T-helper 1 cell treated with Interleukin-12 subunit alpha and Interleukin-12 subunit beta and Interleukin-4 antibody, amounts not matched to agents 30 ng/mL and 1 ng/mL, for 36 hours (primary cell): ENCODE results near the gene HOMEZ. TPM values are rescaled to one million over a fixed set of nuclear protein-coding genes. Genes with fewer than 3 reads are reported as not detected.

Experiments used
- intact Hi-C: fragments of 100-400 bp; cut with micrococcal nuclease; formaldehyde crosslinking; loops from one replicate; pipeline ENCODE4 v1.15.1; 2024
- total RNA-seq: library from RNA; stranded (reverse); gene quantifications from 2 replicates; pipeline ENCODE4 v1.2.3, GENCODE V29; 2022

Gene HOMEZ
- total RNA-seq, 1 donor from 2014 or later: 13.6 TPM

- intact Hi-C loops: loop anchor here (10.0 kb wide), 2 partner anchors 754 to 836 kb away; partner anchors contain the start of genes EMC9, PSME2 and RNF31
Measured at GRCh38 chr14:23308721-23309445, 23.0 kb upstream of the HOMEZ start.

- intact Hi-C loops: loop anchor here (10.0 kb wide), 2 partner anchors 753 to 837 kb away; partner anchors contain the start of genes EMC9, PSME2 and RNF31
Measured at GRCh38 chr14:23307687-23308644, 22.0 kb upstream of the HOMEZ start.

- intact Hi-C loops: loop anchor here (10.0 kb wide), 2 partner anchors 752 to 838 kb away; partner anchors contain the start of genes EMC9, PSME2 and RNF31
Measured at GRCh38 chr14:23307146-23307530, 21.2 kb upstream of the HOMEZ start.

GRCh38 chr14:23306412-23307145 is 20.6 kb upstream of the HOMEZ start, which contains the start of gene BCL2L2:
TSS of gene BCL2L2 (plus strand) at chr14:23306833. CDS start at chr14:23307768, 935 bp downstream.
- intact Hi-C loops: loop anchor here (10.0 kb wide), 2 partner anchors 752 to 838 kb away; partner anchors contain the start of genes EMC9, PSME2 and RNF31

GRCh38 chr14:23302290-23303225 is 16.6 kb upstream of the HOMEZ start, which contains the start of gene PPP1R3E:
TSS of gene PPP1R3E (minus strand) at chr14:23302859. CDS start at chr14:23302576, 283 bp downstream.
- intact Hi-C loops: loop anchor here (1.0 to 10.0 kb wide), 5 partner anchors 473 to 1920 kb away; partner anchors contain the start of genes EMC9, METTL3, MRPL52 and PSME2

GRCh38 chr14:23301969-23302289 is 16.0 kb upstream of the HOMEZ start:
- intact Hi-C loops: loop anchor here (1.0 to 10.0 kb wide), 18 partner anchors 16 to 1920 kb away; partner anchors contain the start of genes ACIN1, C14orf119, C14orf93 and EMC9

GRCh38 chr14:23301288-23301968 is 15.5 kb upstream of the HOMEZ start:
- intact Hi-C loops: loop anchor here (1.0 to 10.0 kb wide), 17 partner anchors 15 to 1919 kb away; partner anchors contain the start of genes ACIN1, C14orf119, C14orf93 and EMC9

- intact Hi-C loops: loop anchor here (1.0 to 10.0 kb wide), 17 partner anchors 14 to 1918 kb away; partner anchors contain the start of genes ACIN1, C14orf119, C14orf93 and EMC9
Measured at GRCh38 chr14:23300687-23301223, 14.8 kb upstream of the HOMEZ start.

- intact Hi-C loops: loop anchor here (1.0 to 10.0 kb wide), 9 partner anchors 35 to 1918 kb away; partner anchors contain the start of genes EMC9, METTL3, PRMT5 and PSME2
Measured at GRCh38 chr14:23299986-23300686, 14.2 kb upstream of the HOMEZ start.

- intact Hi-C loops: loop anchor here (1.0 kb wide), 1 partner anchor 34 kb away; no protein-coding TSS in a partner anchor
Measured at GRCh38 chr14:23299211-23299957, 13.5 kb upstream of the HOMEZ start.

- intact Hi-C loops: no loop called here
Measured at GRCh38 chr14:23297611-23298277, 11.8 kb upstream of the HOMEZ start.

- intact Hi-C loops: no loop called here
Measured at GRCh38 chr14:23297096-23297495, 11.2 kb upstream of the HOMEZ start.

GRCh38 chr14:23296012-23296777 is 10.3 kb upstream of the HOMEZ start:
- intact Hi-C loops: no loop called here

- intact Hi-C loops: loop anchor here (1.0 to 2.0 kb wide), 5 partner anchors 9 to 309 kb away; partner anchors contain the start of genes HOMEZ and RNF212B
Measured at GRCh38 chr14:23294734-23295561, 9.0 kb upstream of the HOMEZ start.
